Activated T-cell treated with anti-CD3 and anti-CD28 coated beads, Interleukin-2, amount 50 U/mL, for 4 hours (primary cell): ENCODE measurements around the gene CAPN8. TPM values are rescaled to one million over a fixed set of nuclear protein-coding genes. Genes with fewer than 3 reads are reported as not detected.

Experiments used
- ATAC-seq, 2 donors: fragments of 200-7000 bp; cut with Tn5 transposase; one replicate each; pipeline ENCODE4 v1.10.0; 2021
- DNase-seq: peaks from one replicate; pipeline ENCODE4 v3.0.0-alpha.2; 2020
- H3K27me3 Mint-ChIP-seq: one replicate; pipeline ENCODE4 v1.8.0; 2021; ENCODE audit warnings: low read depth, mixed read lengths
- H3K36me3 Mint-ChIP-seq: one replicate; pipeline ENCODE4 v1.8.0; 2022; ENCODE audit warnings: mixed read lengths; ENCODE audit not compliant: insufficient read depth
- H3K4me1 Mint-ChIP-seq: one replicate; pipeline ENCODE4 v1.8.0; 2021; ENCODE audit warnings: low read depth, mixed read lengths
- H3K4me3 Mint-ChIP-seq: one replicate; pipeline ENCODE4 v1.8.0; 2021; ENCODE audit warnings: mild to moderate bottlenecking, moderate library complexity, mixed read lengths
- H3K9me3 Mint-ChIP-seq: one replicate; pipeline ENCODE4 v1.8.0; 2021; ENCODE audit warnings: mixed read lengths
- total RNA-seq, 3 donors: library from RNA; stranded (reverse); gene quantifications; one replicate each; pipeline ENCODE4 v1.2.1, GENCODE V29; 2021

CAPN8 gene
- total RNA-seq, 3 donors from 2014 or later: not detected

GRCh38 chr1:223628233-223629125 is 37.0 kb downstream of the CAPN8 start:
- Mint-ChIP-seq H3K36me3 (no peaks in the 10 kb centered on the region), H3K27me3 (peaks cover 3% of the 10 kb centered on the region), H3K4me3 (no peak overlapping the region), H3K9me3 (no peaks in the 10 kb centered on the region), H3K4me1 (no peaks in the 10 kb centered on the region)
- ATAC-seq: peak; percentile 50 to 79
- DNase-seq: peak; percentile 8

- Mint-ChIP-seq H3K36me3 (no peaks in the 10 kb centered on the region), H3K9me3 (no peaks in the 10 kb centered on the region), H3K4me1 (no peaks in the 10 kb centered on the region), H3K4me3 (no peak overlapping the region), H3K27me3 (no peaks in the 10 kb centered on the region)
- ATAC-seq (no peak), DNase-seq (no peak)
Measured at GRCh38 chr1:223622132-223622842, 43.2 kb downstream of the CAPN8 start.

GRCh38 chr1:223621312-223621734 is 44.2 kb downstream of the CAPN8 start:
- H3K4me1 Mint-ChIP-seq: no peaks in the 10 kb centered on the region
- DNase-seq (no peak), ATAC-seq (no peak)
- H3K9me3 Mint-ChIP-seq: no peaks in the 10 kb centered on the region
- no peak overlapping the region for H3K4me3 Mint-ChIP-seq
- no peaks in the 10 kb centered on the region for H3K27me3 Mint-ChIP-seq
- H3K36me3 Mint-ChIP-seq: no peaks in the 10 kb centered on the region

- Mint-ChIP-seq H3K4me1 (no peaks in the 10 kb centered on the region), H3K36me3 (no peaks in the 10 kb centered on the region), H3K27me3 (no peaks in the 10 kb centered on the region), H3K9me3 (no peaks in the 10 kb centered on the region), H3K4me3 (no peak overlapping the region)
- ATAC-seq (no peak), DNase-seq (no peak)
Measured at GRCh38 chr1:223620297-223620897, 45.1 kb downstream of the CAPN8 start.

GRCh38 chr1:223618680-223619079 is 46.8 kb downstream of the CAPN8 start:
- Mint-ChIP-seq H3K36me3 (no peaks in the 10 kb centered on the region), H3K9me3 (no peaks in the 10 kb centered on the region), H3K4me1 (no peaks in the 10 kb centered on the region), H3K4me3 (no peak overlapping the region), H3K27me3 (no peaks in the 10 kb centered on the region)
- no peak for DNase-seq
- ATAC-seq: no peak

- no peaks in the 10 kb centered on the region for H3K36me3 Mint-ChIP-seq
- H3K4me1 Mint-ChIP-seq: no peaks in the 10 kb centered on the region
- H3K4me3 Mint-ChIP-seq: no peak overlapping the region
- DNase-seq (no peak), ATAC-seq (no peak)
- H3K9me3 Mint-ChIP-seq: no peaks in the 10 kb centered on the region
- H3K27me3 Mint-ChIP-seq: no peaks in the 10 kb centered on the region
Measured at GRCh38 chr1:223617323-223618070, 48.0 kb downstream of the CAPN8 start.

GRCh38 chr1:223616586-223616985 is 48.9 kb downstream of the CAPN8 start:
- peaks cover 2% of the 10 kb centered on the region for H3K4me1 Mint-ChIP-seq
- DNase-seq: no peak
- H3K4me3 Mint-ChIP-seq: no peak overlapping the region
- peaks cover 2% of the 10 kb centered on the region for H3K27me3 Mint-ChIP-seq
- H3K9me3 Mint-ChIP-seq: peaks cover 2% of the 10 kb centered on the region
- ATAC-seq: no peak
- H3K36me3 Mint-ChIP-seq: no peaks in the 10 kb centered on the region

GRCh38 chr1:223611936-223612335 is 53.6 kb downstream of the CAPN8 start:
- Mint-ChIP-seq H3K4me1 (peaks cover 4% of the 10 kb centered on the region), H3K9me3 (peaks cover 4% of the 10 kb centered on the region), H3K4me3 (no peak overlapping the region), H3K27me3 (peaks cover 2% of the 10 kb centered on the region), H3K36me3 (no peaks in the 10 kb centered on the region)
- DNase-seq (no peak), ATAC-seq (no peak)

- Mint-ChIP-seq H3K4me1 (peaks cover 4% of the 10 kb centered on the region), H3K9me3 (peaks cover 4% of the 10 kb centered on the region), H3K4me3 (no peak overlapping the region), H3K36me3 (no peaks in the 10 kb centered on the region), H3K27me3 (peaks cover 2% of the 10 kb centered on the region)
- DNase-seq (no peak), ATAC-seq (no peak)
Measured at GRCh38 chr1:223609977-223610376, 55.5 kb downstream of the CAPN8 start.

- H3K27me3 Mint-ChIP-seq: peaks cover 2% of the 10 kb centered on the region
- peaks cover 4% of the 10 kb centered on the region for H3K4me1 Mint-ChIP-seq
- H3K9me3 Mint-ChIP-seq: peaks cover 4% of the 10 kb centered on the region
- ATAC-seq (no peak), DNase-seq (no peak)
- no peak overlapping the region for H3K4me3 Mint-ChIP-seq
- no peaks in the 10 kb centered on the region for H3K36me3 Mint-ChIP-seq
Measured at GRCh38 chr1:223609066-223609465, 56.4 kb downstream of the CAPN8 start.

GRCh38 chr1:223558512-223558911 is 107.0 kb downstream of the CAPN8 start:
- H3K27me3 Mint-ChIP-seq: peaks cover 2% of the 10 kb centered on the region
- no peak overlapping the region for H3K4me3 Mint-ChIP-seq
- ATAC-seq (no peak), DNase-seq (no peak)
- H3K9me3 Mint-ChIP-seq: no peaks in the 10 kb centered on the region
- H3K4me1 Mint-ChIP-seq: no peaks in the 10 kb centered on the region
- no peaks in the 10 kb centered on the region for H3K36me3 Mint-ChIP-seq

- no peak for ATAC-seq
- no peak for DNase-seq
- H3K27me3 Mint-ChIP-seq: peaks cover 2% of the 10 kb centered on the region
- no peak overlapping the region for H3K4me3 Mint-ChIP-seq
- H3K4me1 Mint-ChIP-seq: no peaks in the 10 kb centered on the region
- no peaks in the 10 kb centered on the region for H3K36me3 Mint-ChIP-seq
- H3K9me3 Mint-ChIP-seq: no peaks in the 10 kb centered on the region
Measured at GRCh38 chr1:223557130-223557475, 108.4 kb downstream of the CAPN8 start.

- ATAC-seq (no peak), DNase-seq (no peak)
- Mint-ChIP-seq H3K36me3 (no peaks in the 10 kb centered on the region), H3K9me3 (no peaks in the 10 kb centered on the region), H3K27me3 (peaks cover 2% of the 10 kb centered on the region), H3K4me1 (no peaks in the 10 kb centered on the region), H3K4me3 (no peak overlapping the region)
Measured at GRCh38 chr1:223556414-223557129, 108.9 kb downstream of the CAPN8 start.

- DNase-seq: no peak
- H3K9me3 Mint-ChIP-seq: no peaks in the 10 kb centered on the region
- no peaks in the 10 kb centered on the region for H3K36me3 Mint-ChIP-seq
- H3K4me3 Mint-ChIP-seq: no peak overlapping the region
- H3K4me1 Mint-ChIP-seq: peaks cover 3% of the 10 kb centered on the region
- H3K27me3 Mint-ChIP-seq: peaks cover 2% of the 10 kb centered on the region
- no peak for ATAC-seq
Measured at GRCh38 chr1:223553957-223554356, 111.5 kb downstream of the CAPN8 start.
